H1 (cell line): ENCODE measurements around the gene CDS2. TPM values are rescaled to one million over a fixed set of nuclear protein-coding genes. Genes with fewer than 3 reads are reported as not detected.

Source experiments
- ASH2L ChIP-seq: fragments of 200-600, 300-600 bp; sonication (generic); IDR thresholded peaks from one replicate; pipeline ENCODE4 v1.7.1; 2017; ENCODE audit warnings: low read length
- BACH1 ChIP-seq: IDR thresholded peaks from 2 replicates; pipeline ENCODE4 v1.6.1; 2012; ENCODE audit warnings: low read length, improper control_type of control experiment
- CEBPB ChIP-seq: IDR thresholded peaks from 2 replicates; pipeline ENCODE4 v1.6.1; 2012; ENCODE audit warnings: low read depth, low read length
- CTCF ChIP-seq, 3 experiments: IDR thresholded peaks; 1 replicate in 2 of 3; 2 replicates in 1 of 3; pipeline versions ENCODE4 v1.5.1 to v1.6.1; 2011; ENCODE audit warnings: low read length in 3 of 3, mild to moderate bottlenecking in 3 of 3, inconsistent platforms in 2 of 3, low read depth in 1 of 3, moderate library complexity in 1 of 3; ENCODE audit not compliant: insufficient read depth in 1 of 3; ENCODE audit errors: control extremely low read depth in 1 of 3
- HDAC2 ChIP-seq, 2 experiments: fragments of 300-600 bp in 1 of 2; sonication (generic) in 1 of 2; IDR thresholded peaks; 2 replicates each; pipeline ENCODE4 v1.6.1; 2011 to 2012; ENCODE audit warnings: low read depth in 2 of 2, low read length in 2 of 2, mild to moderate bottlenecking in 2 of 2, moderate library complexity in 2 of 2, borderline replicate concordance in 1 of 2, inconsistent platforms in 1 of 2
- HDAC6 ChIP-seq: IDR thresholded peaks from one replicate; pipeline ENCODE4 v1.7.1; 2012; ENCODE audit warnings: low read depth, mild to moderate bottlenecking, inconsistent platforms, low read length, moderate library complexity
- MAFK ChIP-seq: IDR thresholded peaks from 2 replicates; pipeline ENCODE4 v1.6.1; 2012; ENCODE audit warnings: low read depth, mild to moderate bottlenecking, improper control_type of control experiment, low read length
- NRF1 ChIP-seq: IDR thresholded peaks from 2 replicates; pipeline ENCODE4 v1.6.1; 2011; ENCODE audit warnings: mild to moderate bottlenecking, low read depth, low read length, improper control_type of control experiment
- PHF8 ChIP-seq: fragments of 200-600 bp; sonication (generic); conservative IDR thresholded peaks from 2 replicates; pipeline ENCODE4 v1.7.1; 2012; ENCODE audit warnings: low read depth, mild to moderate bottlenecking, inconsistent platforms, low read length, moderate library complexity
- POLR2AphosphoS5 ChIP-seq: IDR thresholded peaks from 2 replicates; pipeline ENCODE4 v1.6.1; 2011; ENCODE audit warnings: low read depth, low read length
- RFX5 ChIP-seq: IDR thresholded peaks from 2 replicates; pipeline ENCODE4 v1.6.1; 2011; ENCODE audit warnings: low read depth, low read length, improper control_type of control experiment, borderline replicate concordance
- RXRA ChIP-seq: IDR thresholded peaks from 2 replicates; pipeline ENCODE4 v1.6.1; 2011; ENCODE audit warnings: low read depth, mild to moderate bottlenecking, low read length, moderate library complexity; ENCODE audit not compliant: insufficient read depth
- SIN3A ChIP-seq, 2 experiments: IDR thresholded peaks in 1 of 2; conservative IDR thresholded peaks in 1 of 2; 2 replicates each; pipeline ENCODE4 v1.6.1; 2011 to 2012; ENCODE audit warnings: low read length in 2 of 2, improper control_type of control experiment in 1 of 2, low read depth in 1 of 2, mild to moderate bottlenecking in 1 of 2
- SRF ChIP-seq: IDR thresholded peaks from 2 replicates; pipeline ENCODE4 v1.6.1; 2011; ENCODE audit warnings: mild to moderate bottlenecking, low read depth, low read length, moderate library complexity
- SUZ12 ChIP-seq: fragments of 200-600 bp; sonication (generic); IDR thresholded peaks from 2 replicates; pipeline ENCODE4 v1.6.1; 2012; ENCODE audit warnings: mild to moderate bottlenecking, inconsistent platforms, low read length, moderate library complexity, mixed read lengths
- TAF1 ChIP-seq: IDR thresholded peaks from 2 replicates; pipeline ENCODE4 v1.6.1; 2011; ENCODE audit warnings: mild to moderate bottlenecking, low read depth, low read length
- TAF7 ChIP-seq: optimal IDR thresholded peaks from 2 replicates; pipeline ENCODE3; 2011; ENCODE audit warnings: low read depth, mild to moderate bottlenecking, inconsistent platforms, low read length, moderate library complexity, borderline replicate concordance
- TEAD4 ChIP-seq: IDR thresholded peaks from 2 replicates; pipeline ENCODE4 v1.6.1; 2012; ENCODE audit warnings: low read depth, low read length, inconsistent platforms, mixed read lengths
- USF2 ChIP-seq: IDR thresholded peaks from 2 replicates; pipeline ENCODE4 v1.6.1; 2011; ENCODE audit warnings: low read length, improper control_type of control experiment
- polyA plus RNA-seq, 7 experiments: library from polyadenylated mRNA; depleted of rRNA in 3 of 7; stranded (reverse) in 5 of 7; unstranded in 2 of 7; fragments of >200 nt in 5 of 7; fragments of 200-250 nt in 2 of 7; gene quantifications; 1 replicate in 5 of 7; 2 replicates in 1 of 7; 4 replicates in 1 of 7; pipeline versions ENCODE4 v1.2.1 to v1.2.3, GENCODE V29; 2011 to 2013; ENCODE audit warnings: missing spikeins in 2 of 7, mixed read lengths in 2 of 7
- total RNA-seq: library from RNA; stranded (reverse); fragmentation: NEBNext Ultra II Directional; extraction: Animal tissue kit (Norgen Biotek cat#: 25700); gene quantifications from 2 replicates; pipeline ENCODE4 v1.2.1, GENCODE V29; 2021

CDS2 gene
- total and polyA plus RNA-seq, 2 of the 8 experiments (the other 6 are each of a cell fraction or from before 2014, with no cell fraction given), result 54.0 to 56.2 TPM

GRCh38 chr20:5119435-5120184 is 7.2 kb upstream of the CDS2 start, which contains the start of gene PCNA (continued):
- TF ChIP-seq PHF8 (peak; percentile 96), HDAC6 (no peak), TEAD4 (no peak), SIN3A (conservative IDR thresholded peaks at IDR 0.05 in 1 of 2, IDR thresholded peaks at IDR 0.05 in 1 of 2; ENCODE audit: low read depth in 1 of 2, low read length in 2 of 2) (no peak; a peak in 2 of 4 replicates), BACH1 (peak; percentile 35; the same call in 1 of the 2 replicates), USF2 (no peak), CEBPB (no peak), CTCF (IDR thresholded peaks at IDR 0.05; ENCODE audit: control extremely low read depth in 1 of 3, insufficient read depth in 1 of 3, low read depth in 1 of 3, low read length in 3 of 3) (no peak), TAF1 (peak; percentile 100), POLR2AphosphoS5 (peak; percentile 100), MAFK (no peak), SUZ12 (no peak), SRF (0 out of 2 replicates have a peak, but pooled peaks have one; percentile 2), HDAC2 (IDR thresholded peaks at IDR 0.05; ENCODE audit: borderline replicate concordance in 1 of 2, low read depth in 2 of 2, low read length in 2 of 2) (peak in 1 of 2 experiments; percentile 15; a peak in 1 of 4 replicates), TAF7 (peak; percentile 97), ASH2L (peak; percentile 75), RXRA (no peak), RFX5 (no peak), NRF1 (0 out of 2 replicates have a peak, but pooled peaks have one; percentile 19)
